Forelimb muscle (tissue), 1 donor: ENCODE data around the gene DYNLL2. TPM values are rescaled to one million over a fixed set of nuclear protein-coding genes. Genes with fewer than 3 reads are reported as not detected.
"Not testable (repeated sequence)": the region's sequence is repeated elsewhere in the genome, so short reads cannot be mapped to it uniquely, and the experiment has no call there.

Experiments used
- DNase-seq: peaks from one replicate; pipeline ENCODE4 v3.0.0-alpha.2; 2013; ENCODE audit warnings: low read depth
- polyA plus RNA-seq: library from polyadenylated mRNA; unstranded; fragments of 120-200 nt; gene quantifications from one replicate; pipeline ENCODE4 v1.2.1, GENCODE V29; 2013; ENCODE audit not compliant: insufficient read length

DYNLL2 gene
- polyA plus RNA-seq, 1 donor: 41.0 TPM

DNA sequence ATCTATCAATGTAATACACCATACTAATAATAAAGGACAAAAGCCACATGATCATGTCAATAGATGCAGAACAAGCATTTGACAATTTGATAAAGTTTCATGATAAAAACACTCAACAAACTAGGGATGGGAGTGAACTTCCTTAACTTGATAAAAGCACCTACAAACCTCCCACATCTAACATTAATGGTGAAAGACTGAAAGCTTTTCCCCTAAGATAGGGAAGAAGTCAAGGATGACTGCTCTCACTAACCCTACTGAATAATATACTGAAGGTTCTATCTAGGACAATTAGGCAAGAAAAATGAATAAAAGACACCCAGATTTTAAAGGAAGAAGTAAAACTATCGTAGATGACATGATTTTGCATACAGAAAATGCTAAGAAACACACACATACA is 10.4 kb upstream of the DYNLL2 start:
- no peak for DNase-seq

- not testable (repeated sequence) for DNase-seq
These were observed 10.0 kb upstream of the DYNLL2 start for GRCh38 chr17:58073266-58073665.

DNA sequence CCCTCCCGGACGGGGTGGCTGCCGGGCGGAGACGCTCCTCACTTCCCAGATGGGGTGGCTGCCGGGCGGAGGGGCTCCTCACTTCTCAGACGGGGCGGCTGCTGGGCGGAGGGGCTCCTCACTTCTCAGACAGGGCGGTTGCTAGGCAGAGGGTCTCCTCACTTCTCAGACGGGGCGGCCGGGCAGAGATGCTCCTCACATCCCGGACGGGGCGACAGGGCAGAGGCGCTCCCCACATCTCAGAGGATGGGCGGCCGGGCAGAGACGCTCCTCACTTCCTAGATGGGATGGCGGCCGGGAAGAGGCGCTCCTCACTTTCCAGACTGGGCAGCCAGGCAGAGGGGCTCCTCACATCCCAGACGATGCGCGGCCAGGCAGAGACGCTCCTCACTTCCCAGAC is 8.8 kb upstream of the DYNLL2 start:
- not testable (repeated sequence) for DNase-seq

- no peak for DNase-seq
These were observed 3.8 kb upstream of the DYNLL2 start for GRCh38 chr17:58079300-58080033.

DNA sequence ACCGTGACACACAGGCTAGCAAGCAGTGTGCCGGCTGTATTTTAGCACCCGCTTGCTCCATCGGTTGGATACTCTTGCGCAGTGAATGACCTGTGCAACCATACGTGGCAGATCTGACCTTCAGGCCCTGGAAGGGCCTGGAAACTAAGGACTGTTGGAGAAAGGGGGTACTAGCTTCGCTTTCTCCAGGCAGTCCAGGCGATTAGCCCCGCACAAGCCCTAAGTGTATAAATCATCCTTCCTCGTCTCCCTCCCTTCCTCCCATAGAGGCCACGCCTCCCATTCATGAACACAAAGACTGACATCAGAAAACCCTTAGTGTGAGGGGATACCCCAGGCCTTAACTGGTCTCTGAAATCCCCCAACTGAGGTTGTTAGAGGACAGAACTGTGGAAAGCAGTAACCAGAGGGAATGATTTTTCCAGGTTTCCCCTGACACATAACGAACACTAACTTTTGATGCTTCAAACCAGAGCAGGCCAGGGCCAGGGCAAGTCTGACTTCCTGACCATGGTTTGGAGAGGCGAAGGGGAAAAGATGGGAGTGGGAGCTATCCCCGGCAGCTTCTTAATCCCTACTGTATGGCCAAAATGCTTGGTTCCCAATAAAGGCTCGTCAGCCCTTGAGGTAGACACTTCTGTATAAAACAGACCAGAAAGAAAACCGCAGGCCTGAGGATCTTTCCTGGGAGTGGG is 1.4 kb upstream of the DYNLL2 start:
- no peak for DNase-seq

DNA sequence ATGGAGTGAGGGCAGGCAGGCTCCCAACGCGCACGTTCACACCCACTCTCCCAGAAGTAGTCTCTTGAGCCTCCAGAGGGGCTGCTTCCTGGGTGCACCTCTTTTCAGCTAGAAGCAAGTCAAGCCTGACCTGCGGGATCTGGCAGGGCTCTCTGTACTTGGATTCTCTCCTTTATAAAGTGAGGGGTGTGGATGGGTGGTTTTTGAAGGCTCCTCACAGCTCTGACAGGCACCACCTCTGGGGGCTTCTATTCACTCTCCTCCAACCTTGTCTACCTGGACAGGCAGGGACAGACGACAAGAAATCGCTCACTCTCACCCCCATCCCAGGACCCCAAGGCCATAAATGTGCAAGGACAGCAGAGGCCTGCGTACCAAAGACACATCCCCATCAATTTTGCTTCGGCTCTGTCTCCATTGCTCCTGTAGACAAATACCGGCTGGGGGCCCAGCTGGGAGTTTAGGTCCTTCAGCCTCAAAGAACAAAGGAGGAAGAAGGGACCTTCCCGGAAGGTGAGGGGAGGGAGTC is 814 bp upstream of the DYNLL2 start:
- DNase-seq: no peak

DNA sequence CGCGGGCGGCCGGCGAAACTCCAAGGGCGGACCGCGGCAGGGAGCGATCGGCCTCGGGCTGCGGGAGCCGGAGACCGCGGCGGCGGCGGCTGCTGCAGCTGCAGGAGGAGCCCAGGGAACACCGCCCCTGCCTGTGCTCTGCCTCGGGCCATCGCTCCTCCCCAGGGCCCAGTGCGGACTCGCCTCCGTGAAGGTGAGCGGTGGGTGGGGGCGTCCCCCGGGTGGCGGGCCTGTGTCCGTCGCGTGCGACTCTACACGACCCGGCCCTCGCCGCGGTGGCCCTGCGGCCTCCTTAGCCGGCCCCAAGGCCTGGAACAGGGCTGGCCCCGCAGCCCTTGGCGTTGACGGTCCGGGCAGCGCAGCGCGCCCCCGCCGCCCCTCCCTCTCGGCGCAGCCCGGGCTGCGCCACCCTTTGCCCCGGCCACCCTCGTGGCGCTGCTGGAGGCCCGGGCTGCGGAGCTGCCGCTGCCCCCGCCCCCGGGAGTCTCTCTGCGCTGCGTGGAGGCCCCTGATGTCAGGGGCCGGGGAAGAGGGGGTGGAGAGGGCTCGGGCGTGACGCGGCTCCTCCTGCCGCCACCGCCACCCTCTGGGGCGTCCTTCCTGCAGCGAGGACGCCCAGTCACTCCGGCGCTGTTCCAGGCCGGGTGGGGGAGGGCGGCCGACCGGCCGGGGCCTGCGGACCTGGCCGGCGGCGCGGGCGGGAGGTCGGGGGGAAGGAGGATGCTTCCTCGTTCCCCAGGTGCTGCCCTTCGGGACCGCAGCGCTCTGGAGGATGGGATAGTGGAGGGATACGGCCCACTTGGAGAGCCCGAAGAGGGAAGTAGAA is 485 bp downstream of the DYNLL2 start:
- DNase-seq: no peak

DNA sequence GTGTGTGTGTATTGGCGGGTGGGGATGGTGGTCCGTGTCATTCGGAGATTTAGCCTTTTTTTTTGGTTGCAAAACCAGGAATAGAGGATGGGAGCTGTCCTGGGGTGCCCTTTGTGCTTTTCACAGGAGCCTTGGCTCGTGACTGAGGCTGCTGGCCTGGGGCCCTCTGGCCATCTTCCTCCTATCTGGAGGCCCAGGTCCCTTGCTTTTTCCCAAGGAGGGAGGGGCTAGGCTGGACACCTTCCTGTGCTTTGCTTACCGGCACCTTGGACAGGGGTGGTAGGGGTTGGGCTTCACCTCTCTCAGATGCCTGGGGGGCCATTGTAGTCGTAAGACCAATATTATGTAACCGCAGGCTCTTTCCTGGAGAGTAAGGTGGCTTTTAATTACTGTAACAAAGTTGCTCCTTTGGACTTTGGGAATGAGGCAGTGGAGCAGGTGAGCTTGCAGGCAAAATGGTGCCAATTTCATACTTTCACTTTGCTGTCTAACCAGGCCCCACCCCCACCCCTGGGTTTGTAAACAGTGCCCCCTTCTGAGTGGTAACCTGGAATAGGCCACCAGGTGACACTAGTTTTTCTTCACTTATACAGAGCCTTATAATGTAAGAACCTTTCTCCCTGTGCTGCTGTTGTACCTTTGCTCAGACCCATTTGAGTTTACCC is 1.2 kb downstream of the DYNLL2 start:
- no peak for DNase-seq

DNA sequence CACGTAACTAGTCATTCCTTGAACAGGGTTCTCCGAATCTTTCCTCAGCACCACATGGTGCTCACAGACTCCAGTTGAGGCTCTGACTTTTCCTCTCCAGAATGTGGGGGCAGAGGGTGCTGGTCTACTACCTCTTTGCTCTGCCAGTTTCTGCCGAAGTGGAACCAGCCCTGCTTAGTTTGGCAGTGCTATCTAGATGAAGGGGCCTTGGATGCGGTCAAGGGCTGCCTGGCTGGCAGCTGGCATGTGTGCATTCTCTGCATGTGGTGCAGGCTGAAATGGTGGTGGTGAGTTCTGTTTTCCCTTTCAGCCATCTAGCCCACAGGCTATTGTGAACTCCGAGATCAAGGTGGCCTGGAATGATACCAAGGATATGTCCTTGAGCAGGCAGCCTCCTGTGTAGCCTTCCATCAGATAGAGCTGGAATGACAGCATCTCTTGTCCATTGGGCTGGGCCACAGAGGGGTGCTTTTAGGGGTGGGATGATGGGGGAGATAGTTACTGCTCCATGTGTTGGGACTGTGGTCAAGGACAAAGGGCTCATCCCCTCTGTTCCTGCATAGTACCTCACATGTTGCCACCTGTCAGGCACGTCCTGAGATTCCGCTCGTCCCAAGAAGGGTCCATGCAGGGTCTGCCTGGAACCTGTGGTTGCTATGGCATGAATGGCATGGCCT is 2.0 kb downstream of the DYNLL2 start:
- no peak for DNase-seq

DNA sequence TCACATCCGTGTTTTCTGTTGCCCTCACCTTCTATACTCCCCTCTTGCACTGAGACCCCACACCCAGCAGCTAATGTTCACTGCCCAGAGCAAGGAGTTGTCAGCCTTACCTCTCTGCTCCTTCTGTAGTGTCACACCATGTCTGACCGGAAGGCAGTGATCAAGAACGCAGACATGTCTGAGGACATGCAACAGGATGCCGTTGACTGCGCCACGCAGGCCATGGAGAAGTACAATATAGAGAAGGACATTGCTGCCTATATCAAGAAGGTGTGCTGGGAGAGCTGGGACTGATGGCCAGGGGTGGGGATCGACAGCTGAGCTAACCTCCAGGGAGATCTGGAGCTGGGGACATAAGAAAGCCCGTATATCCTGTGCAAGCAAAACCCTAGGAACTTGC is 3.7 kb downstream of the DYNLL2 start:
- no peak for DNase-seq

GRCh38 chr17:58088624-58089023 is 5.4 kb downstream of the DYNLL2 start:
- no peak for DNase-seq

- DNase-seq: no peak
These were observed 5.9 kb downstream of the DYNLL2 start for GRCh38 chr17:58089111-58089510.

- no peak for DNase-seq
These were observed 7.9 kb downstream of the DYNLL2 start for GRCh38 chr17:58091024-58091567.

GRCh38 chr17:58092101-58092796 is 9.0 kb downstream of the DYNLL2 start:
- no peak for DNase-seq

- no peak for DNase-seq
These were observed 9.7 kb downstream of the DYNLL2 start for GRCh38 chr17:58092797-58093385.

DNA sequence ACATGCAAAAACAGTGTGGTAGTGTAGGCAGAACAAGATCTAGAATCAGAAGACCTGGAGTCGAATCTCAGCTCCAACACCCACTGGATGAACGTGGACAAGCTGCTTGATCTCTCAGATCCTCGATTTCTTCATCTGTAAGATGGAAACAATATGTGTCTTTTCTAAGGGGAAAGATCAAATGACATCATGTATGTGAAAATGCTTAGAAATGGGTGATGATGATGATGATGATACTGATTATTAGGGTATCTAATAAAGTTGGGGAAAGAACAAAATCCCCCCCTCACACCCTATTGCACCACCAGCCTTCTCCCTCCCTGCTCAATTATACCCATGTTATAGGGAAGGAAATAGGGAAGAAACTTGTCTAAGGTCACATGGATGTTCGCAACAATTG is 10.9 kb downstream of the DYNLL2 start:
- no peak for DNase-seq

DNA sequence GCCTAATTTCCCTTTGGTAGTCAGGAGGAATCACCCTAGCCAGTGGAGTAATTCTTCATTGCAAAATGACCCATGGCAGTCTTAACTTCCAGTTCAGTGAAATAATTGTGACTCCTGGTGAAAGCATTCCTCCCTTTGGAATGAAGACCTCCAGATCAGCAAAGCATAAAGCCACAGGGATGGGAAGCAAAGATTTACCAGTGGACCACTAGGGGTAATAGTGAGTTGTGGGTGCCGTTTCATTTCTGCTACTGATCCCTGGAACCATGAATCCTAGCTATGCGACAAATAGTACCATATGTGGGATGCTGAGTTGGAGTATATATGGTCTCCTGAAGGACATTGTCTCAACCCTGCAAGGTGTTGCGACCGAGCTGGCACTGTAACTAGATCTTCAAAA is 13.7 kb downstream of the DYNLL2 start:
- no peak for DNase-seq

DNA sequence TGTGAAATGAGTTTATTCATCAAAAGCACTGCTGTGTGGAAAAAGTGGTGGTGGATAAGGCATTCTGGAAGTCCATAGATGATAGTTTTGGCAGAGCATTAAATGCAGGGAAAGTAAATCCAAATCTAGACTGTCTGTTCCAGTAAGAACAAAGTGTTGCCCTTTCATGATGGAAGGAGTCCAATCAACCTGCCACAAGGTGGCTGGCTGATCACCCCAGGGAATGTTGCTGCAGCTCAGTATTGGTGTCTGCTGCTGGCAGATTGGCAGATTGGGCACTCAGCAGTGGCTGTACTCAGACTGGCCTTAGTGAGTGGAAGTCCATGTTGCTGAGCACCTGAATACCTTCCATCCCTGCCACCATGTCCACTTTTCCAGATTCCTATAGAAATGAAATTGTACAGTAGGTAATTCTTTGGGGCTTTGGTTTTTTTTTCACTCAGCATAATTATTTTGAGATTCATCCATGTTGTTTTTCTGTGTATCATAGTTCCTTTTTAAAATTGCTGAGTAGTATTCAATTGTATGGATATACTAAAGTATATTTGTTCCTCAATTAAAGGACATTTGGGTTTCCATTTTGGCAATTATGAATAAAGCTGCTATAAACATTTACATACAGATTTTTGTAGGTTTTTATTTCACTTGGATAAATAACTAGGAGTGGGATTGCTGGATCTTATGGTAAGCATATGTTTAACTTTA is 14.3 kb downstream of the DYNLL2 start:
- no peak for DNase-seq

DNA sequence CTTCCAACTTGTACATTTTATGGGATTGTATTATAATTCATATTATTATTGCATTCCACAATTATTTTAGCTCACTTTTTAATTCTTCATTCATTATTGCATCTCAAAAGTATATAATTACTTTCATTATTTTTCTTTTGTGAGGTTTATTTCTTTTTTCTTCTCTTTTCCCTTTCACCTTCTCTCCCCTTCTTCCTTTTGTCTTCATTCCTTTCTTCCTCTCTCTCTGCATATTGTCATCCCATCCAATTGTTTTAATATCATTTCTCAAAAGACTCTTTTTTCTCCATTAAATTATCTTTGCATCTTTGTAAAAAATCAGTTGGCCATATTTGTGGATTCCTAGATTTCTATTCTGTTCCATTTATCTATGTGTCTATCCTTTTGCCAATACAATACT is 17.3 kb downstream of the DYNLL2 start:
- DNase-seq: no peak
